Measurements from ENCODE around the gene LAPTM4A.

The LAPTM4A gene

GRCh38 chr2:20016346-20016745, 35.1 kb downstream of the LAPTM4A start:
- Histone ChIP-seq H3K9me3 (ENCODE audit: control insufficient read depth, insufficient read depth, low read length) (peaks cover 6% of the 10 kb centered on the region; the same call in 1 of the 2 replicates), H3K9ac (ENCODE audit: low read depth, low read length) (no peak overlapping the region), H3K4me1 (ENCODE audit: control insufficient read depth, insufficient read depth, low read length) (peaks cover 16% of the 10 kb centered on the region), H3K27me3 (ENCODE audit: control insufficient read depth, insufficient read depth, low read length) (peaks cover 31% of the 10 kb centered on the region), H3K27ac (ENCODE audit: low read depth, low read length) (no peak overlapping the region), H3K36me3 (ENCODE audit: control insufficient read depth, insufficient read depth, low read length) (no peaks in the 10 kb centered on the region), H3K4me3 (ENCODE audit: low read depth, low read length) (no peak overlapping the region)

- Histone ChIP-seq H3K27ac (ENCODE audit: low read depth, low read length) (no peak overlapping the region), H3K9me3 (ENCODE audit: control insufficient read depth, insufficient read depth, low read length) (no peaks in the 10 kb centered on the region), H3K4me1 (ENCODE audit: control insufficient read depth, insufficient read depth, low read length) (peaks cover 16% of the 10 kb centered on the region), H3K9ac (ENCODE audit: low read depth, low read length) (no peak overlapping the region), H3K4me3 (ENCODE audit: low read depth, low read length) (no peak overlapping the region), H3K27me3 (ENCODE audit: control insufficient read depth, insufficient read depth, low read length) (peaks cover 38% of the 10 kb centered on the region), H3K36me3 (ENCODE audit: control insufficient read depth, insufficient read depth, low read length) (no peaks in the 10 kb centered on the region)
Observed at GRCh38 chr2:20015482-20016083, 35.8 kb downstream of the LAPTM4A start.

- no peaks in the 10 kb centered on the region for H3K36me3 ChIP-seq (ENCODE audit: control insufficient read depth, insufficient read depth, low read length)
- H3K27ac ChIP-seq (ENCODE audit: low read depth, low read length): peak overlapping the region; percentile 17
- peak overlapping the region; percentile 68 for H3K4me3 ChIP-seq (ENCODE audit: low read depth, low read length)
- no peaks in the 10 kb centered on the region for H3K9me3 ChIP-seq (ENCODE audit: control insufficient read depth, insufficient read depth, low read length)
- peaks cover 40% of the 10 kb centered on the region for H3K27me3 ChIP-seq (ENCODE audit: control insufficient read depth, insufficient read depth, low read length)
- H3K4me1 ChIP-seq (ENCODE audit: control insufficient read depth, insufficient read depth, low read length): peaks cover 16% of the 10 kb centered on the region
- H3K9ac ChIP-seq (ENCODE audit: low read depth, low read length): no peak overlapping the region
Observed at GRCh38 chr2:20013126-20013849, 38.1 kb downstream of the LAPTM4A start.

- Histone ChIP-seq H3K9me3 (ENCODE audit: control insufficient read depth, insufficient read depth, low read length) (no peaks in the 10 kb centered on the region), H3K27me3 (ENCODE audit: control insufficient read depth, insufficient read depth, low read length) (peaks cover 40% of the 10 kb centered on the region), H3K4me3 (ENCODE audit: low read depth, low read length) (peak within 1 kb of the TSS; percentile 68), H3K4me1 (ENCODE audit: control insufficient read depth, insufficient read depth, low read length) (peaks cover 16% of the 10 kb centered on the region), H3K9ac (ENCODE audit: low read depth, low read length) (0 out of 2 replicates have a peak within 1 kb of the TSS, but pooled peaks have one; percentile 8), H3K36me3 (ENCODE audit: control insufficient read depth, insufficient read depth, low read length) (no peaks in the 10 kb centered on the region), H3K27ac (ENCODE audit: low read depth, low read length) (peak within 1 kb of the TSS; percentile 17)
Observed at GRCh38 chr2:20012282-20013125, 38.9 kb downstream of the LAPTM4A start, which contains the start of gene MATN3. Gene MATN3 (minus strand): TSS chr2:20012668. CDS start chr2:20012631, 37 bp downstream.

- Histone ChIP-seq H3K9me3 (ENCODE audit: control insufficient read depth, insufficient read depth, low read length) (no peaks in the 10 kb centered on the region), H3K4me3 (ENCODE audit: low read depth, low read length) (peak overlapping the region; percentile 68), H3K27ac (ENCODE audit: low read depth, low read length) (no peak overlapping the region), H3K4me1 (ENCODE audit: control insufficient read depth, insufficient read depth, low read length) (peaks cover 16% of the 10 kb centered on the region), H3K36me3 (ENCODE audit: control insufficient read depth, insufficient read depth, low read length) (no peaks in the 10 kb centered on the region), H3K9ac (ENCODE audit: low read depth, low read length) (0 out of 2 replicates have a peak overlapping the region, but pooled peaks have one; percentile 8), H3K27me3 (ENCODE audit: control insufficient read depth, insufficient read depth, low read length) (peaks cover 40% of the 10 kb centered on the region)
Observed at GRCh38 chr2:20012032-20012281, 39.5 kb downstream of the LAPTM4A start.

GRCh38 chr2:20011276-20012031, 40.0 kb downstream of the LAPTM4A start:
- Histone ChIP-seq H3K9me3 (ENCODE audit: control insufficient read depth, insufficient read depth, low read length) (no peaks in the 10 kb centered on the region), H3K27me3 (ENCODE audit: control insufficient read depth, insufficient read depth, low read length) (peaks cover 40% of the 10 kb centered on the region), H3K4me1 (ENCODE audit: control insufficient read depth, insufficient read depth, low read length) (peaks cover 16% of the 10 kb centered on the region), H3K27ac (ENCODE audit: low read depth, low read length) (no peak overlapping the region), H3K4me3 (ENCODE audit: low read depth, low read length) (peak overlapping the region; percentile 68), H3K9ac (ENCODE audit: low read depth, low read length) (no peak overlapping the region), H3K36me3 (ENCODE audit: control insufficient read depth, insufficient read depth, low read length) (no peaks in the 10 kb centered on the region)

- Histone ChIP-seq H3K27me3 (ENCODE audit: control insufficient read depth, insufficient read depth, low read length) (peaks cover 29% of the 10 kb centered on the region), H3K27ac (ENCODE audit: low read depth, low read length) (no peak overlapping the region), H3K9me3 (ENCODE audit: control insufficient read depth, insufficient read depth, low read length) (no peaks in the 10 kb centered on the region), H3K9ac (ENCODE audit: low read depth, low read length) (no peak overlapping the region), H3K4me1 (ENCODE audit: control insufficient read depth, insufficient read depth, low read length) (peaks cover 15% of the 10 kb centered on the region), H3K4me3 (ENCODE audit: low read depth, low read length) (no peak overlapping the region), H3K36me3 (ENCODE audit: control insufficient read depth, insufficient read depth, low read length) (no peaks in the 10 kb centered on the region)
Observed at GRCh38 chr2:20008703-20009102, 42.7 kb downstream of the LAPTM4A start.

GRCh38 chr2:20005891-20006470, 45.4 kb downstream of the LAPTM4A start:
- peaks cover 5% of the 10 kb centered on the region for H3K27me3 ChIP-seq (ENCODE audit: control insufficient read depth, insufficient read depth, low read length)
- H3K4me1 ChIP-seq (ENCODE audit: control insufficient read depth, insufficient read depth, low read length): no peaks in the 10 kb centered on the region
- H3K9me3 ChIP-seq (ENCODE audit: control insufficient read depth, insufficient read depth, low read length): no peaks in the 10 kb centered on the region
- no peak overlapping the region for H3K9ac ChIP-seq (ENCODE audit: low read depth, low read length)
- H3K36me3 ChIP-seq (ENCODE audit: control insufficient read depth, insufficient read depth, low read length): no peaks in the 10 kb centered on the region
- H3K27ac ChIP-seq (ENCODE audit: low read depth, low read length): no peak overlapping the region
- H3K4me3 ChIP-seq (ENCODE audit: low read depth, low read length): no peak overlapping the region

- Histone ChIP-seq H3K4me1 (ENCODE audit: control insufficient read depth, insufficient read depth, low read length) (no peaks in the 10 kb centered on the region), H3K9me3 (ENCODE audit: control insufficient read depth, insufficient read depth, low read length) (no peaks in the 10 kb centered on the region), H3K36me3 (ENCODE audit: control insufficient read depth, insufficient read depth, low read length) (no peaks in the 10 kb centered on the region), H3K27ac (ENCODE audit: low read depth, low read length) (no peak overlapping the region), H3K9ac (ENCODE audit: low read depth, low read length) (no peak overlapping the region), H3K4me3 (ENCODE audit: low read depth, low read length) (no peak overlapping the region), H3K27me3 (ENCODE audit: control insufficient read depth, insufficient read depth, low read length) (no peaks in the 10 kb centered on the region)
Observed at GRCh38 chr2:20005067-20005627, 46.3 kb downstream of the LAPTM4A start.

GRCh38 chr2:20001361-20001863, 50.0 kb downstream of the LAPTM4A start:
- no peaks in the 10 kb centered on the region for H3K36me3 ChIP-seq (ENCODE audit: control insufficient read depth, insufficient read depth, low read length)
- H3K9me3 ChIP-seq (ENCODE audit: control insufficient read depth, insufficient read depth, low read length): no peaks in the 10 kb centered on the region
- H3K9ac ChIP-seq (ENCODE audit: low read depth, low read length): no peak overlapping the region
- H3K4me3 ChIP-seq (ENCODE audit: low read depth, low read length): no peak overlapping the region
- H3K27ac ChIP-seq (ENCODE audit: low read depth, low read length): no peak overlapping the region
- no peaks in the 10 kb centered on the region for H3K4me1 ChIP-seq (ENCODE audit: control insufficient read depth, insufficient read depth, low read length)
- H3K27me3 ChIP-seq (ENCODE audit: control insufficient read depth, insufficient read depth, low read length): no peaks in the 10 kb centered on the region

All from HUES48 (cell line).